Rectal smooth muscle tissue (tissue), 1 donor: ENCODE results near the gene CNTNAP4.

Experiments used
- H3K27ac ChIP-seq: one replicate; pipeline ENCODE4 v1.7.0; 2013; ENCODE audit warnings: low read depth, low read length, inconsistent platforms
- H3K27me3 ChIP-seq: one replicate; pipeline ENCODE4 v1.7.0; 2013; ENCODE audit warnings: low read length; ENCODE audit not compliant: control insufficient read depth, insufficient read depth
- H3K36me3 ChIP-seq: one replicate; pipeline ENCODE4 v1.7.0; 2013; ENCODE audit warnings: low read length; ENCODE audit not compliant: control insufficient read depth, insufficient read depth
- H3K4me1 ChIP-seq: one replicate; pipeline ENCODE4 v1.7.0; 2013; ENCODE audit warnings: low read length; ENCODE audit not compliant: control insufficient read depth, insufficient read depth
- H3K4me3 ChIP-seq: one replicate; pipeline ENCODE4 v1.7.0; 2013; ENCODE audit warnings: low read length
- H3K9ac ChIP-seq: one replicate; pipeline ENCODE4 v1.7.0; 2013; ENCODE audit warnings: low read length

CNTNAP4 gene

GRCh38 chr16:76276745-76277438 lies at the start of gene CNTNAP4:
Gene CNTNAP4 (plus strand): TSS chr16:76277401. CDS start chr16:76277663, 262 bp downstream.
- Histone ChIP-seq H3K27ac (no peak within 1 kb of the TSS), H3K4me1 (no peaks in the 10 kb centered on the region), H3K4me3 (no peak within 1 kb of the TSS), H3K27me3 (no peaks in the 10 kb centered on the region), H3K9ac (no peak within 1 kb of the TSS), H3K36me3 (no peaks in the 10 kb centered on the region)

GRCh38 chr16:76228546-76229146 lies 48.6 kb upstream of the CNTNAP4 start:
- Histone ChIP-seq H3K27me3 (no peaks in the 10 kb centered on the region), H3K36me3 (no peaks in the 10 kb centered on the region), H3K27ac (no peak overlapping the region), H3K4me1 (no peaks in the 10 kb centered on the region), H3K4me3 (no peak overlapping the region), H3K9ac (no peak overlapping the region)

- no peak overlapping the region for H3K4me3 ChIP-seq
- no peak overlapping the region for H3K9ac ChIP-seq
- H3K27ac ChIP-seq: no peak overlapping the region
- H3K36me3 ChIP-seq: no peaks in the 10 kb centered on the region
- no peaks in the 10 kb centered on the region for H3K4me1 ChIP-seq
- H3K27me3 ChIP-seq: no peaks in the 10 kb centered on the region
Measured at GRCh38 chr16:76232704-76233103, 44.5 kb upstream of the CNTNAP4 start.

GRCh38 chr16:76235025-76235424 lies 42.2 kb upstream of the CNTNAP4 start:
- Histone ChIP-seq H3K9ac (no peak overlapping the region), H3K36me3 (no peaks in the 10 kb centered on the region), H3K4me1 (no peaks in the 10 kb centered on the region), H3K27ac (no peak overlapping the region), H3K27me3 (no peaks in the 10 kb centered on the region), H3K4me3 (no peak overlapping the region)

- no peaks in the 10 kb centered on the region for H3K27me3 ChIP-seq
- no peak overlapping the region for H3K4me3 ChIP-seq
- H3K9ac ChIP-seq: no peak overlapping the region
- H3K36me3 ChIP-seq: no peaks in the 10 kb centered on the region
- no peaks in the 10 kb centered on the region for H3K4me1 ChIP-seq
- no peak overlapping the region for H3K27ac ChIP-seq
Measured at GRCh38 chr16:76235426-76235825, 41.8 kb upstream of the CNTNAP4 start.

GRCh38 chr16:76237471-76237870 lies 39.7 kb upstream of the CNTNAP4 start:
- Histone ChIP-seq H3K27me3 (no peaks in the 10 kb centered on the region), H3K27ac (no peak overlapping the region), H3K4me1 (no peaks in the 10 kb centered on the region), H3K9ac (no peak overlapping the region), H3K4me3 (no peak overlapping the region), H3K36me3 (no peaks in the 10 kb centered on the region)

- no peaks in the 10 kb centered on the region for H3K4me1 ChIP-seq
- H3K4me3 ChIP-seq: no peak overlapping the region
- no peaks in the 10 kb centered on the region for H3K27me3 ChIP-seq
- no peaks in the 10 kb centered on the region for H3K36me3 ChIP-seq
- no peak overlapping the region for H3K27ac ChIP-seq
- no peak overlapping the region for H3K9ac ChIP-seq
Measured at GRCh38 chr16:76241755-76242154, 35.4 kb upstream of the CNTNAP4 start.

- H3K9ac ChIP-seq: no peak overlapping the region
- H3K36me3 ChIP-seq: no peaks in the 10 kb centered on the region
- H3K4me1 ChIP-seq: no peaks in the 10 kb centered on the region
- no peaks in the 10 kb centered on the region for H3K27me3 ChIP-seq
- H3K27ac ChIP-seq: no peak overlapping the region
- H3K4me3 ChIP-seq: no peak overlapping the region
Measured at GRCh38 chr16:76243620-76244019, 33.6 kb upstream of the CNTNAP4 start.

GRCh38 chr16:76246587-76246986 lies 30.6 kb upstream of the CNTNAP4 start:
- Histone ChIP-seq H3K36me3 (no peaks in the 10 kb centered on the region), H3K4me1 (no peaks in the 10 kb centered on the region)

GRCh38 chr16:76265434-76266045 lies 11.7 kb upstream of the CNTNAP4 start:
- H3K4me3 ChIP-seq: no peak overlapping the region
- no peaks in the 10 kb centered on the region for H3K4me1 ChIP-seq
- H3K9ac ChIP-seq: no peak overlapping the region
- H3K36me3 ChIP-seq: no peaks in the 10 kb centered on the region
- H3K27ac ChIP-seq: no peak overlapping the region
- H3K27me3 ChIP-seq: no peaks in the 10 kb centered on the region

More at GRCh38 chr16:76246587-76246986, 30.6 kb upstream of the CNTNAP4 start:
- Histone ChIP-seq H3K4me3 (no peak overlapping the region), H3K27me3 (no peaks in the 10 kb centered on the region), H3K9ac (no peak overlapping the region), H3K27ac (no peak overlapping the region)

- Histone ChIP-seq H3K9ac (no peak overlapping the region), H3K27ac (no peak overlapping the region), H3K4me1 (no peaks in the 10 kb centered on the region), H3K36me3 (no peaks in the 10 kb centered on the region), H3K4me3 (no peak overlapping the region), H3K27me3 (no peaks in the 10 kb centered on the region)
Measured at GRCh38 chr16:76268824-76269223, 8.4 kb upstream of the CNTNAP4 start.

- no peak overlapping the region for H3K9ac ChIP-seq
Measured at GRCh38 chr16:76277460-76278030, 344 bp downstream of the CNTNAP4 start.

More at GRCh38 chr16:76277460-76278030, 344 bp downstream of the CNTNAP4 start:
- no peak overlapping the region for H3K4me3 ChIP-seq
- H3K27me3 ChIP-seq: no peaks in the 10 kb centered on the region
- no peaks in the 10 kb centered on the region for H3K36me3 ChIP-seq
- H3K4me1 ChIP-seq: no peaks in the 10 kb centered on the region
- H3K27ac ChIP-seq: no peak overlapping the region
